ENCODE results near the gene MAP3K7CL. TPM values are rescaled to one million over a fixed set of nuclear protein-coding genes. Genes with fewer than 3 reads are reported as not detected.

Gene MAP3K7CL
- total RNA-seq, 6 experiments from 2014 or later: 6.2 to 11.4 (median 7.6) TPM

GRCh38 chr21:29145852-29146453, 15.5 kb downstream of the MAP3K7CL start:
- TF ChIP-seq CTCF (IDR thresholded peaks at IDR 0.05): no peak
- Mint-ChIP-seq H3K27ac (peak overlapping the region; percentile 83), H3K9me3 (no peaks in the 10 kb centered on the region), H3K4me3 (peak overlapping the region; percentile 60), H3K27me3 (ENCODE audit: insufficient read depth) (no peaks in the 10 kb centered on the region; the same call in 1 of the 2 replicates), H3K36me3 (ENCODE audit: low read depth) (no peaks in the 10 kb centered on the region), H3K4me1 (ENCODE audit: low read depth) (peaks cover 69% of the 10 kb centered on the region)
- DNase-seq: no peak

GRCh38 chr21:29146726-29147125, 16.3 kb downstream of the MAP3K7CL start:
- Mint-ChIP-seq H3K4me1 (ENCODE audit: low read depth) (peaks cover 69% of the 10 kb centered on the region), H3K27ac (peak overlapping the region; percentile 83; the same call in 1 of the 2 replicates), H3K9me3 (no peaks in the 10 kb centered on the region), H3K27me3 (ENCODE audit: insufficient read depth) (no peaks in the 10 kb centered on the region; the same call in 1 of the 2 replicates), H3K36me3 (ENCODE audit: low read depth) (no peaks in the 10 kb centered on the region), H3K4me3 (peak overlapping the region; percentile 60)
- no peak for TF ChIP-seq CTCF (IDR thresholded peaks at IDR 0.05)
- DNase-seq: no peak

- TF ChIP-seq CTCF (IDR thresholded peaks at IDR 0.05): no peak
- DNase-seq: peak; percentile 64
- Mint-ChIP-seq H3K9me3 (no peaks in the 10 kb centered on the region), H3K36me3 (ENCODE audit: low read depth) (no peaks in the 10 kb centered on the region), H3K27me3 (ENCODE audit: insufficient read depth) (no peaks in the 10 kb centered on the region; the same call in 1 of the 2 replicates), H3K4me3 (no peak overlapping the region), H3K27ac (peak overlapping the region; percentile 18; the same call in 1 of the 2 replicates), H3K4me1 (ENCODE audit: low read depth) (peaks cover 77% of the 10 kb centered on the region)
Observed at GRCh38 chr21:29148530-29148929, 18.1 kb downstream of the MAP3K7CL start.

GRCh38 chr21:29149808-29150425, 19.5 kb downstream of the MAP3K7CL start:
- Mint-ChIP-seq H3K27ac (peak overlapping the region; percentile 38), H3K9me3 (no peaks in the 10 kb centered on the region)

GRCh38 chr21:29151931-29152330, 21.5 kb downstream of the MAP3K7CL start:
- no peak overlapping the region for H3K27ac Mint-ChIP-seq
- H3K27me3 Mint-ChIP-seq (ENCODE audit: insufficient read depth): no peaks in the 10 kb centered on the region; the same call in 1 of the 2 replicates
- no peak for TF ChIP-seq CTCF (IDR thresholded peaks at IDR 0.05)
- H3K36me3 Mint-ChIP-seq (ENCODE audit: low read depth): peaks cover 4% of the 10 kb centered on the region; the same call in 1 of the 2 replicates
- no peaks in the 10 kb centered on the region for H3K9me3 Mint-ChIP-seq
- no peak overlapping the region for H3K4me3 Mint-ChIP-seq
- DNase-seq: no peak
- H3K4me1 Mint-ChIP-seq (ENCODE audit: low read depth): peaks cover 63% of the 10 kb centered on the region

More at GRCh38 chr21:29149808-29150425, 19.5 kb downstream of the MAP3K7CL start:
- TF ChIP-seq CTCF (IDR thresholded peaks at IDR 0.05): no peak
- Mint-ChIP-seq H3K27me3 (ENCODE audit: insufficient read depth) (no peaks in the 10 kb centered on the region; the same call in 1 of the 2 replicates), H3K36me3 (ENCODE audit: low read depth) (no peaks in the 10 kb centered on the region), H3K4me1 (ENCODE audit: low read depth) (peaks cover 64% of the 10 kb centered on the region), H3K4me3 (no peak overlapping the region)
- DNase-seq: peak; percentile 40

Data from HFFc6 (cell line).